Lung microvascular endothelial cell (primary cell): ENCODE measurements around the gene TAP2. TPM values are rescaled to one million over a fixed set of nuclear protein-coding genes. Genes with fewer than 3 reads are reported as not detected.
A peak's percentile ranks its signal among the peaks of the same experiment; 100 is the strongest.
"Not testable (repeated sequence)": the region's sequence is repeated elsewhere in the genome, so short reads cannot be mapped to it uniquely, and the experiment has no call there.

Experiments
- DNase-seq, 2 donors: peaks; one replicate each; pipeline versions ENCODE4 v3.0.0 to v3.0.0-alpha.2; 2010; ENCODE audit warnings: low read depth in 2 of 2
- total RNA-seq: library from RNA; depleted of rRNA; stranded (reverse); fragments of >200 nt; gene quantifications from 2 replicates; pipeline ENCODE4 v1.2.1, GENCODE V29; 2014

TAP2 gene
- total RNA-seq = 15.0 and 30.4 TPM in 2 replicates

- peak; percentile 95 to 96 for DNase-seq
Observed at GRCh38 chr6:32838114-32838958, at the start of gene TAP2. TSS of gene TAP2 (minus strand) at chr6:32838739. CDS start at chr6:32838233, 506 bp downstream.

GRCh38 chr6:32887616-32888015 lies 49.1 kb upstream of the TAP2 start:
- no peak for DNase-seq

DNA sequence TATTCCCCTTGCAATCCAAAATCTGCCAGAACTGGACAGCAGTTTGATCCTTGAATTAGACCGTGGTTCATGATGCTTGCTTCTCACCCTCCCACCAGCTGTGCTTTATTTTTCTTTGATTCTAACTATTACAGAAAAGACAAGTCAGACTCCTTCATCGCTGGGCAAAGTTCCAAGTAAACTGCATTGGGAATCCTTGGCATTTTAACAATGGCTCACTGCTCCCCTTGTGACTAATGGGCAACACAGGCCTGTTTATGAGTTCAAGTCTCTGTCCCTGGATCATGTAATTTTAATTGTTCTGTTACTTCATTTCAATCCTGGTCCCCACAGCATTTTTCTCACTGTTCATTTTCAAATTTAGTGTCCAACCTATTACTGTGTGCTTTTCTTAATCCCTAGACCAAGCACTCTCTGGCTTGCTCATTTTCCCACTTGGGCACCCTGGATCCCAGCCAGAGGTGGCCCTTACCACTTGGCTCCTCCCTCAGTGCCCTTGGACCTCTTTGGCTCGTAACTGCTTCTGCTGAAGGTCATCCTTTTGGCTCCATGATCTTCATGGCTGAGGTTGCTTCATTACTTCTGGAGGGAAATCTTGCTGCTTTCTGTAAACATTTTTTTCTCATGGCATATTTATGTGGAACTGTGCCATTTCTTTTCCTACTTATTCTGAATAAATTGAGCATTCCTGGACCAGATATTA lies 48.3 kb upstream of the TAP2 start:
- DNase-seq = peak in 1 of 2 donors; percentile 40

DNA sequence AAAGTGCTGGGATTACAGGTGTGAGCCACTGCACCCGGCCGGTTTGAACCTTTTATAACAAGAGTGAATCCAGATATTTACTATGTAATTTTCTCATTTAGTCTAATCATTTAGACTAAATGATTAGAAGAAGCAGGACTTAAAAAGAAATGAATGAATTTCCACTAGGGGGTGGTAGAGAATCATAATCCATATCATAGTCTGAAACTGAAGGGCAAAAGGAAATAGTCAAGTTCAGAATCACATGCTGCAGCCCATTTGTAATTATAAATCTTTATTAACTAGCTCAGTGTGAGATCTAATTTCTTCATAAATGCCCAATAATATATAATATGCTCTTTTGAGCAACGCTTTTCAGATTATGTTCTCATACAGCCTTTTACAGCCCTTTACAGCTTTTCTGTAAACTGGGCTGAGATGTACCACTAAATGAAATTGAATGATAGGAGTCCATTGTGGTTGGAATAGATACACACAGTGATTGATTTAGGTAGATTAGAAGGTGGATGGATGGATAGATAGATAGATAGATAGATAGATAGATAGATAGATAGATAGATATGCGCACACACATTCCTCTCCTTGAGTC lies 47.3 kb upstream of the TAP2 start:
- DNase-seq = peak; percentile 77 to 85

DNA sequence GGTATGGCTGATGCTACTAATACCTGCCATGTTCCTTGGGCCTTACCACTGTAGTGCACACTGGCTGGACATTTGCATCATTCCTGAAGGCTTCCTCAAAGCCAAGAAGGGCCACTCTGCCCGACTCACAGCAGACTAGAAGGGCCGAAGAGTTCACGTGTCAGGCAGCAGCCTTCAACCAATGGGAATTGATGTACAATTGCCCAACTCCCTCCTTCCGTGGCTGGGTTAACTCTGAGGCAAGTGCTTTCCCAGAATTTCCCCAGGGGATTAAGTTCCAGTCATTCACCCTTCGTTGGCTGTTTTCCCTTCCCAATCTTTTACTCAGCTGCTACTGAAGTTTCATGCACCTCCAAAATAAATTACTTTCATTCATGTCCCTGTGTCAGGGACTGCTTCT lies 45.2 kb upstream of the TAP2 start:
- no peak for DNase-seq

- DNase-seq = no peak
Observed at GRCh38 chr6:32882879-32883250, 44.3 kb upstream of the TAP2 start.

- DNase-seq = not testable (repeated sequence)
Observed at GRCh38 chr6:32880962-32881361, 42.4 kb upstream of the TAP2 start.

DNA sequence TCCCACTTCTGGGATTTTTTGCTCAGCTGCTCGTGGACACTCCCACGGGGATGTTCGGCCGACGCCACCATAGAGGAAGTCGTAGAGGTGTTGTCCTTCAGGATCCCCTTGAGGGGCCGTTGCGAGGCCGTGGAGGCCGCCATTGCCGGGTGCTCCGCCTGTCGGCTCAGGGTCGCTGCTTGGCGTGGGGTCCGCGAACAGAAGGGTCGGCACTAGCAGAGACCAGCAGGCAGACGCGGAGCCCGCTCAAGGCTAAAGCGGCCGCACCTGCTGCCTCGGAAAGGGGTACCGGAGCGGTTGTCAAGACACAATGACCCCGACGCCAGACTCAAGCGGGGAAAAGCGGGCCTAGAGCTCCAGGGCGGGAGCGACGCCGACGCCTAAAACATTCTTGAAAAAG lies 41.2 kb upstream of the TAP2 start:
- DNase-seq = no peak

DNA sequence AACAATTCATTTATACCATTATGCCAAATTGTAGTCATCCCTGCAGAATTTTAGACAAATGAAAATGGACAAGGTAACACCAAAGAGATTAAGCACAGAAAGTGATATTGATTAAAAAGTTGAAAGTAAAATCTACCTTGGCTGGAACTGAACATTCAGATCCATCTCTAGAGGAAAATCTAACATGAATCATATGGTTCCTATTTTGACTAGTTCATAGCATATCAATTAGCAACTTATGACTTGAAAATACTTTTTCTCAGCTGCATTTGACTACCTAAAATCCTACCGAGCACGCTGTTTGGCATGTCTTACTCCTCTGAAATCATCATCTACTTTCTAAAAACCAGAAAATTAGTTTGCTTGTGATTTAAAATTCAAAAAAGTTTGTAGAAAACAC lies 38.1 kb upstream of the TAP2 start:
- no peak for DNase-seq

DNA sequence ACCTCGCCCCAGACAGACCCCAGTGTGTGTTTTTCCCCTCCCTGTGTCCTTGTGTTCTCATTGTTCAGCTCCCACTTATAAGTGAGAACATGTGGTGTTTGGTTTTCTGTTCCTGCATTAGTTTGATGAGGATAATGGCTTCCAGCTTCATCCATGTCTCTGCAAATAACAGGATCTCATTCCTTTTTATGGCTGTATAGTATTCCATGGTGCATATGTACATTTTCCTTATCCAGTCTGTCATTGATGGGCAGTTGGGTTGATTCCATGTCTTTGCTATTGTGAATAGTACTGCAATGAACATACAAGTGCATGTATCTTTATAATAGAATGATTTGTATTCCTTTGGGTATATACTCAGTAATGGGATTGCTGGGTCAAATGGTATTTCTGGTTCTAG lies 35.4 kb upstream of the TAP2 start:
- not testable (repeated sequence) for DNase-seq

- DNase-seq = peak; percentile 76 to 83
Observed at GRCh38 chr6:32868257-32868788, 29.8 kb upstream of the TAP2 start.

DNA sequence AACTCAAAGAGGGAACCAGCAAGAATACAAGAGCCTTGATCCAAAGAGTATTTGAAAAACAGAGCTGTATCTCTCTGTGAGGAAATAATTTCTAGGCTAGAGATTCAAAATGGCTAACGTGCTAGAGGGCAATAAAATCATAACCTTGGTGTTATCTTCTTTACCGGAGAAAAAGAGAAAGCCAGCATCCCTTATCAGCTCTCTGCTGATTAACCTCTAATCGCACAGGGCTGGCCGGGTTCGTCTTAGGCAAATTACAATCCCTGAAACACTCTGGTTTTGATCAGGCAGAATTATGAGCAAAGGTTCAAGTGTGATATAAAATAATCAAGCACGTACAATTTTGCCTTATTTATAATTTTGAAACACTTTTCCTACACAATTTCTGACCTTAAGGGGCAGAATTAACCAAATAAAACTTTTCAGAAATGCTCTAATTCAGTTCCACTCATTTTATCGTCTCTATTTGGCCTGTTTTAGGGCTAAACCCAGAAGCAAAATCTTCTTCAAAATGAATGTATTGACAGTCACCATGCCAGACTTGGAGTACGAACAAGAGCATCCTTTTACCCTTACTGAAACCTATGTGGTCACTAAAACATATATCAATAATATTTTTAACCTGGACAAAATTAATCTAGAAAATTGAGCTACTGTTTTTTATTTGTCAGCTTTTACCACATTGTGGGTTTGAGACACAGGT lies 29.2 kb upstream of the TAP2 start:
- DNase-seq = no peak

- no peak for DNase-seq
Observed at GRCh38 chr6:32867022-32867477, 28.5 kb upstream of the TAP2 start.

- no peak for DNase-seq
Observed at GRCh38 chr6:32865724-32866443, 27.3 kb upstream of the TAP2 start.

- no peak for DNase-seq
Observed at GRCh38 chr6:32862725-32863124, 24.2 kb upstream of the TAP2 start.

DNA sequence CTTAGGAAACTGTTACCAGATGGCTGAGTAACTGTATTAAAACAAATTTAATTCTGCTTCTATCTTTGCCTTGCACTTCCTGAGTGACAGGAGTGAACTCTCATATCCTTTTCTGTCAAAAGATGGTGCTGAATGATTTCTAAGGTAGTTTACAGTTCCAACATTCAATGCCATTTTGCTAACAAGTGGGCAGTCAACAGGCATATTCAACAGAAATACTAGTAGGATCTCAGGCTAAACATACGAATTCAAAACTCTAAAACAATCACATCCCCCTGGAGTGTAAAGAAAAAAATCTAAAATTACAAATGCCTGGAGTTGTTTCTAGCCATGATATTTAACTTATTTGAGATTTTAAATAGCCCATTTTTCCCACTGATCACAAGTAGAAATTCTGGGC lies 22.1 kb upstream of the TAP2 start:
- no peak for DNase-seq

DNA sequence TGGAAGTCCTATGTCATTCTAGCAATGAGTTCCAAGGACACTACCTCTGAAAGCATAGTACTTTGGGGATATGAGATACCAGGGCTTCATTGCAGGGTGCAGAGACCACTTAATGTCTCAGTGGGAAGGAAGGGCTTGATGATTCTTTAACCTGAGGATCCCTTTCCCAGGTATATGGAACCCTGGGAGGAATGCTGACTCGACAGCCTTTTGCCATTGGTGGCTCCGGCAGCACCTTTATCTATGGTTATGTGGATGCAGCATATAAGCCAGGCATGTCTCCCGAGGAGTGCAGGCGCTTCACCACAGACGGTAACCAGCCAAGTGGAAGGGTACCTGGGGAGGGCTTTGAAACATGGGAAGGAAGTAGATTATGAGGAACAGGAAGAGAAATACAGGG lies 19.7 kb upstream of the TAP2 start:
- no peak for DNase-seq

DNA sequence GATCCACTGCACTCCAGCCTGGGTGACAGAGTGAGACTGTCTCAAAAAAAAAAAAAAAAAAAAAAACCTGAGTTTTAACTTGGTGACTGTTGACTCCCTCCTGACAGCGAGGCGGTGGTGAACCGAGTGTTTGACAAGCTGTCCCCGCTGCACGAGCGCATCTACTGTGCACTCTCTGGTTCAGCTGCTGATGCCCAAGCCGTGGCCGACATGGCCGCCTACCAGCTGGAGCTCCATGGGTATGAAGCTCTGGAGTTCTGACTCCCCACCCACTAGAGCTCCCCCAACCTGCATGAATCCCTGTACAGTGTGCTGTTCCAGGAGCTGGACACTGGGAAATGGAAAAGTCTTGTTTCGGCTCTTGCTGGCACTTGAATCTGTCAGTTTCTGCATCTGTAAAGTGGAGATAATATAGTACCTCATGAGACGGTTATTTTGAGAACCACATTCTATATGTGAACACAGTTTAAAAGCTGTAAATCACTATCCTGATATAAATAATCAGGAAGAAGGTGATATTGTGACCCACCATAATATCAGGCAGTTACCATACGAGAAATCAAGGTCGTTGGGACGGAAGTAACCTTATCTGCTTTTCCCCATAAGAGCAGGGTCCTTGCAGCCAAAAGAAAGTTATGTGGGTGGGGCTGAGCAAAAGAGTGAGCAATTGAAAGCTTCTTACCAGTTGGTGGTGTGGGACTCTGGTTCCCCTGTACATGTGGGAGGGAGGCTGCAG lies 18.8 kb upstream of the TAP2 start:
- DNase-seq = no peak

DNA sequence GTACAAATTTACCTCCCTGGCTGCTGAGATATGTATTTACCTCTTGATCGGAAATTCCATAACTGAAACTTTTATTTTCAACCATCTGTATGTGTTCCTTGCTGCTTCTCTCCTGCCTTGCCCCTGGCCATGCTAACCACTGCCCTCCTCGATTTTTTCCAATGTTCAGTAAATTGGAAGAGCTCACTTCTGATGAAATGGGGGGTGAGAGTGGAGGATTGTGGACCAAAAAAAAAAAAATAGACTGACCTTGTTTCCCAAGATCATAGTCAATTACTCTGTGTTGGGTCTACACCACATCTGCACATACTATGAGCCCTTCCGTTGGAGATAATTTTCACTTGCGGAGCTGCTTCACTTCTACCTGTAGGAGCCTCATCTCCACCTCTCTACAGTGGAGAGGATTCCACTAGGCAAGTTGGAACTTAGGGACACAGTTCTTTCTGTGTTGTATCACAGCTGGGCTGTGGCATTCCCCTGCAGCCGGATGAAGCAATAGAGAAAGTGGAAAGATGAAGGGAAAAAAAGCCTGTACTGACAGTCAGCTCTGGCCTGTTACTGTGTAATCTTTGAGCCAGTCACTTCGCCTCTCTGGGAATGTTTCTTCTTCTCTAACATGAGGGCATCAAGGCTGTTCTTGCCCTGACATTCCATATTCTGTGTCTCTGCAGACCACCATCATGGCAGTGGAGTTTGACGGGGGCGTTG lies 17.1 kb upstream of the TAP2 start:
- DNase-seq = no peak
